Measurements from ENCODE around the gene RCBTB2. TPM values are rescaled to one million over a fixed set of nuclear protein-coding genes. Genes with fewer than 3 reads are reported as not detected.

Gene RCBTB2
- total and polyA plus RNA-seq, 4 donors = 37.4 to 66.0 (median 52.4) TPM

DNA sequence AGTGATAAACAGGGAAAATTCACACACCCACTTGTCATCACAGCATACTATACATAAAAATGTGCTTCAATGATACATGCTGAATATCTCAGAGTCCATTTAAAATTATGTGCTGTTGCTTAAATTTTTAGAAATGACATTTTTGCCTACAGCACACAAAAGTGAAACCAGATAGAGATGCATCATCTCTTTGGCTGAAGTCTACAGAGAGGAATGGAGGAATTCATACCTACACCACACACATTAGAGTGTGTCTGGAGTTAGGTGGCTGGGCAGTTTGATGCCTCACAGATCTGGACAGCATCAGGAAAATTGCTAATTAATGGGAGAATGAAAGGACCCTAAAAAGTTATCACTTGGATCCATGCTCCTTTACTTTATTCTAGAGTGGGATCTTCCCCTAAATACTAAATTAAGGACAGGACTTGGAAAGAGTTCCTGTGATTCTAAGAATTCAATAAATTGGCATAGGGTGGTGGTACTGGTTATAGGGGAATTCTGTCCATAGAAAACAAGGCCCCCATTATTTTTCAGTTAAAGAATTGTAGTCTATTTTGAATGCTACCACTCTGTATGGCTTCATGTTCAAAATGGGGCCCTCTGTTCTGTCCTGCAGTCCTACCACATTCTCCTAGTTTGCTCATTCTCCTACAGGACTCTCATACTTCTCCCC is 41.3 kb downstream of the RCBTB2 start:
- DNase-seq (ENCODE audit: low read depth in 4 of 6, low spot score in 6 of 6) = no peak
- Histone ChIP-seq H3K4me3 (ENCODE audit: low read depth, low read length) (no peak overlapping the region), H3K27ac (ENCODE audit: low read depth, low read length) (no peak overlapping the region), H3K36me3 (ENCODE audit: control insufficient read depth, insufficient read depth, low read length) (peaks cover 11% of the 10 kb centered on the region), H3K4me1 (ENCODE audit: control insufficient read depth, insufficient read depth, low read length) (peaks cover 7% of the 10 kb centered on the region), H3K9me3 (ENCODE audit: control insufficient read depth, insufficient read depth, low read length) (no peaks in the 10 kb centered on the region), H3K27me3 (ENCODE audit: control insufficient read depth, insufficient read depth, low read length) (no peaks in the 10 kb centered on the region)

DNA sequence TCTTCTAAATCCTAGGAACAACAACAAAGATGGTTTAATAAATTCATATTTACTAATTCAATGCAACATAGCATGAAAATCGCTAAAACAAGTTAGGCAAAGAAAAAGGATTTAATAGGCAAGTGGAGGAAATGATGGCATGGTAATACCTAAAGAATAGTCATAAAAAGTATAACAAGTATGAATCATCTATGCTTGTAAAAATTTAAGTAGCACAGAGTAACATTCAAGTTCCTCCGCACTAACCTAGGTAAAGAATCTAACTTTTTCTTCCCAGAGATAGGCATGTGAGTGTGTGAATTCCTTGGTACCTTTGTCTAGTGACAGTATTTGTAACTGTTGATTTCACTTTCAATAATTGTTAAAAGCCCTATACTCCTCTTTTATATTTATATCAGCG is 42.6 kb downstream of the RCBTB2 start:
- peaks cover 14% of the 10 kb centered on the region for H3K36me3 ChIP-seq (ENCODE audit: control insufficient read depth, insufficient read depth, low read length)
- DNase-seq (ENCODE audit: low read depth in 4 of 6, low spot score in 6 of 6) = no peak
- H3K4me1 ChIP-seq (ENCODE audit: control insufficient read depth, insufficient read depth, low read length) = peaks cover 7% of the 10 kb centered on the region
- H3K27me3 ChIP-seq (ENCODE audit: control insufficient read depth, insufficient read depth, low read length) = no peaks in the 10 kb centered on the region
- no peaks in the 10 kb centered on the region for H3K9me3 ChIP-seq (ENCODE audit: control insufficient read depth, insufficient read depth, low read length)
- no peak overlapping the region for H3K4me3 ChIP-seq (ENCODE audit: low read depth, low read length)
- H3K27ac ChIP-seq (ENCODE audit: low read depth, low read length) = no peak overlapping the region
- WGBS (ENCODE audit: insufficient coverage) = no CpG with 5 or more reads among the region's 3 CpGs

DNA sequence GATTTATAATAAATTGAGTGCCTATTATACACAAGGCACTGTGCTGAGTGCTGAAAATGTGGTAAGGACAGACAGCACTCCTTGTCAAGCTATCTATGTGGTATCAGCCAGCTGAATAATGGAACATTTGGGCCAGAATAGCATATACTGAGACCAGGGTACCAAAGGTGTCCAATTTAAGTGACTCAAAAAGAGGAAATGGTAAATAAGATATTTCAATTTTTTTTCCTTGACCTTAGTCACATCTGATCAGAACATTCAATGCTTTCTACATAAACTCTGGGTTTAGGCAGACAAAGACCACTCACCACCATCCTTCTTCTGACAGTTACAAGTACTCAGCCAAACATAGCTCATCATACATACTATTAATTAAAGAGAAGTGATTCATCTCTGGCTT is 43.2 kb downstream of the RCBTB2 start:
- no peaks in the 10 kb centered on the region for H3K9me3 ChIP-seq (ENCODE audit: control insufficient read depth, insufficient read depth, low read length)
- no peaks in the 10 kb centered on the region for H3K27me3 ChIP-seq (ENCODE audit: control insufficient read depth, insufficient read depth, low read length)
- no peak for DNase-seq (ENCODE audit: low read depth in 4 of 6, low spot score in 6 of 6)
- peaks cover 7% of the 10 kb centered on the region for H3K4me1 ChIP-seq (ENCODE audit: control insufficient read depth, insufficient read depth, low read length)
- H3K27ac ChIP-seq (ENCODE audit: low read depth, low read length) = no peak overlapping the region
- no peak overlapping the region for H3K4me3 ChIP-seq (ENCODE audit: low read depth, low read length)
- peaks cover 14% of the 10 kb centered on the region for H3K36me3 ChIP-seq (ENCODE audit: control insufficient read depth, insufficient read depth, low read length)

DNA sequence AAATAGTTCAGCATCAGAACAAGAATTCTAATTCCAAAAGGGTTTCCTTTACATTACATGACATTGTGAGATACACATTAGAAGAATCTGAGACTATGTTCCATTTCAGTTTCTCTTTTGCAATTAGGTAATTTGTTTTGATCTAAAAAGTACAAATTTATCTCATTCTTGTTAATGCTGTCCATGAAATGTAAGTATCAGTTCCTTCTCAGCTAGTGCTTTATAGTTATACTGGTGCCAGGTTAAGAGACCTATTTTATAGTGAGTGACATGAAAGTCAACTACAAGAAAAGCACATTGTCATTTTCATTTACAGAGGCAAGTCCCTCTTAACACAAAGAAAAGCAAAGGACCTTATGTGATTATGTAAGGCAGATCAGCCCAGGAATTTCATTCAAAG is 43.9 kb downstream of the RCBTB2 start:
- Histone ChIP-seq H3K27me3 (ENCODE audit: control insufficient read depth, insufficient read depth, low read length) (no peaks in the 10 kb centered on the region), H3K4me1 (ENCODE audit: control insufficient read depth, insufficient read depth, low read length) (peaks cover 7% of the 10 kb centered on the region), H3K4me3 (ENCODE audit: low read depth, low read length) (no peak overlapping the region), H3K27ac (ENCODE audit: low read depth, low read length) (no peak overlapping the region), H3K36me3 (ENCODE audit: control insufficient read depth, insufficient read depth, low read length) (peaks cover 14% of the 10 kb centered on the region), H3K9me3 (ENCODE audit: control insufficient read depth, insufficient read depth, low read length) (no peaks in the 10 kb centered on the region)
- DNase-seq (ENCODE audit: low read depth in 4 of 6, low spot score in 6 of 6) = no peak

DNA sequence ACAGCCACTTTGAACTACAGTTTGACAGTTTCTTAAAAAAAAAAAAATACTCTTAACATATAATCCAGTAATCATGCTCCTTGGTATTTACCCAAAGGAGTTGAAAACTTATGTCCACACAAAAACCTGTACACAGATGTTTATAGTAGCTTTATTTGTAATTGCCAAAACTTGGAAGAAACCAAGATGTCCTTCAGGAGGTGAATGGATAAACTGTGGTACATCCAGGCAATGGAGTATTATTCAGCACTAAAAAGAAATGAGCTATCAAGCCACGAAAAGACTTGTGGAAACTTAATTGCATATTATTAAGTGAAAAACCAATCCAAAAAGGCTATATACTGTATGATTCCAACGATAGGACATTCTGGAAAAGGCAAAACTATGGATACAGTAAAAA is 44.9 kb downstream of the RCBTB2 start:
- Histone ChIP-seq H3K4me3 (ENCODE audit: low read depth, low read length) (no peak overlapping the region), H3K27me3 (ENCODE audit: control insufficient read depth, insufficient read depth, low read length) (no peaks in the 10 kb centered on the region), H3K36me3 (ENCODE audit: control insufficient read depth, insufficient read depth, low read length) (peaks cover 7% of the 10 kb centered on the region), H3K9me3 (ENCODE audit: control insufficient read depth, insufficient read depth, low read length) (no peaks in the 10 kb centered on the region), H3K4me1 (ENCODE audit: control insufficient read depth, insufficient read depth, low read length) (no peaks in the 10 kb centered on the region), H3K27ac (ENCODE audit: low read depth, low read length) (no peak overlapping the region)
- WGBS (ENCODE audit: insufficient coverage) = no CpG with 5 or more reads among the region's 2 CpGs
- DNase-seq (ENCODE audit: low read depth in 4 of 6, low spot score in 6 of 6) = no peak

DNA sequence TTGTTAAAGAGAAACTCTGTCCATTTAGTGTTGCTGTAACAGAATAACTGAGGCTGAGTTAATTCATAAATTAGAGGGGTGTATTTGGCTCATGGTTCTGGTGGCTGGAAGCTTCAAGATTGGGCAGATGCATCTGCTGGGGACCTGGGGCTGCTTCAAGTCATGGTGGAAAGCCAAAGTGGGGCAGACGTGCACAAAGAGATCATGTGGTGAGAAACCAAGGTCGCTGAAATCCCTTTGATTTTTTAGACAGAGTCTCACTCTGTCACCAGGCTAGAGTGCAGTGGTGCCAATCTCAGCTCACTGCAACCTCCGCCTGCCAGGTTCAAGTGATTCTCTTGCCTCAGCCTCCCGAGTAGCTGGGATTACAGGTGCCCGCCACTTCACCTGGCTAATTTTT is 46.0 kb downstream of the RCBTB2 start:
- Histone ChIP-seq H3K9me3 (ENCODE audit: control insufficient read depth, insufficient read depth, low read length) (no peaks in the 10 kb centered on the region), H3K4me3 (ENCODE audit: low read depth, low read length) (no peak overlapping the region), H3K27ac (ENCODE audit: low read depth, low read length) (no peak overlapping the region), H3K27me3 (ENCODE audit: control insufficient read depth, insufficient read depth, low read length) (no peaks in the 10 kb centered on the region), H3K4me1 (ENCODE audit: control insufficient read depth, insufficient read depth, low read length) (no peaks in the 10 kb centered on the region), H3K36me3 (ENCODE audit: control insufficient read depth, insufficient read depth, low read length) (peaks cover 3% of the 10 kb centered on the region)
- WGBS (ENCODE audit: insufficient coverage) = 84% methylated on average over 5 of the region's 5 CpGs
- no peak for DNase-seq (ENCODE audit: low read depth in 4 of 6, low spot score in 6 of 6)

DNA sequence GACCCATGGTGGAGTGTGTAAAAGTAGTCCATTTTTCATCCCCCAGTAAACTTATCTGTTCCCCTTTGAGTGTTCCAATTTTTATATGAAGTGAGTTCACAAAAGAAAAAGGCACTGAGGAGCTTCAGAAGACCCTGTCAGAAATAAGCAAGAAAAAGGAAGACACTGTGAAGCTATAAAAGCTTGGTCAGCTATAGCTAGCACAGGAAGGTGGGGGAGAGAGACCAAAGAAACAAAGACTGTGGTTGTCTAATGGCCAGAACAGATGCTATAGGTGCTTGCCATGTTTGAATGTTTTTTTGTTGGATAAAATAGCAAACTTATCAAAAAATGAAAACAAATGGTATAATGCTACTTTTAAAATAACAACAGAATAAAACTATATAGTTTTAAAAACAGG is 46.5 kb downstream of the RCBTB2 start:
- no peak for DNase-seq (ENCODE audit: low read depth in 4 of 6, low spot score in 6 of 6)
- H3K9me3 ChIP-seq (ENCODE audit: control insufficient read depth, insufficient read depth, low read length) = no peaks in the 10 kb centered on the region
- H3K4me1 ChIP-seq (ENCODE audit: control insufficient read depth, insufficient read depth, low read length) = no peaks in the 10 kb centered on the region
- no peak overlapping the region for H3K27ac ChIP-seq (ENCODE audit: low read depth, low read length)
- no peaks in the 10 kb centered on the region for H3K27me3 ChIP-seq (ENCODE audit: control insufficient read depth, insufficient read depth, low read length)
- H3K4me3 ChIP-seq (ENCODE audit: low read depth, low read length) = no peak overlapping the region
- H3K36me3 ChIP-seq (ENCODE audit: control insufficient read depth, insufficient read depth, low read length) = peaks cover 3% of the 10 kb centered on the region

DNA sequence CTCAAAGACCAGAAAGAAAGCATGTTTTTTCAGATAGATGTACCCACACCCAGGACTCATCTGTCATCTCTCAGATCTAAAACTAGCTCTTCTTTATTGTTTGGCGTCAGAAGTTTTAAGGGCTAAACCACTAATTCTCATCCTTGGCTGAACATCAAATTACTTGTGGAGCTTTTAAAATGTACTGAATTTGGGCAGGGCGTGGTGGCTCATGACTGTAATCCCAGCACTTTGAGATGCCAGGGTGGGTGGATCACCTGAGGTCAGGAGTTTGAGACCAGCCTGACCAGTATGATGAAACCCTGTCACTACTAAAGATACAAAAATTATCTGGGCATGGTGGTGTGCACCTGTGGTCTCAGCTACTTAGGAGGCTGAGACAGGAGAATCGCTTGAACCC is 47.4 kb downstream of the RCBTB2 start:
- Histone ChIP-seq H3K4me1 (ENCODE audit: control insufficient read depth, insufficient read depth, low read length) (no peaks in the 10 kb centered on the region), H3K36me3 (ENCODE audit: control insufficient read depth, insufficient read depth, low read length) (peaks cover 3% of the 10 kb centered on the region), H3K27ac (ENCODE audit: low read depth, low read length) (no peak overlapping the region), H3K9me3 (ENCODE audit: control insufficient read depth, insufficient read depth, low read length) (no peaks in the 10 kb centered on the region), H3K4me3 (ENCODE audit: low read depth, low read length) (no peak overlapping the region), H3K27me3 (ENCODE audit: control insufficient read depth, insufficient read depth, low read length) (no peaks in the 10 kb centered on the region)
- DNase-seq (ENCODE audit: low read depth in 4 of 6, low spot score in 6 of 6) = no peak
- 92% methylated on average over 1 of the region's 3 CpGs for WGBS (ENCODE audit: insufficient coverage)

DNA sequence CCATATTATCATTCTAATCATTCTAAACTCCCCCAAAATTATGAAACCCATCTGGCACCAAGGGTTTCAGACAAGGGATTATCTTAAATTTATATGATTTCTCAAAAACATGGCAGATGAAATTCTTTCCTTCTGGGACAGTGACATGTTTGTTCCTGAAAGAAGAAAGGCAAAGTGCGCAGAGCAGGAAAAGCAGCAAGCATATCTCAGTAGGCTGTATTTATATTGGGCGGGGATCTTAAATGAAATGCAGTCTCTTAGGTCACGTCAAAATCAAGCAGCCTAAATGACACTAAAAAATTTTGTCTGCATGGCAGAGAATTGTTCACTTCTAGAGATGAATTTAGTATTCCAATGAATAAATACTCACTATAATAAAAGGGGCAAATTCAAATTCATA is 49.3 kb downstream of the RCBTB2 start:
- Histone ChIP-seq H3K27ac (ENCODE audit: low read depth, low read length) (no peak overlapping the region), H3K4me1 (ENCODE audit: control insufficient read depth, insufficient read depth, low read length) (no peaks in the 10 kb centered on the region), H3K4me3 (ENCODE audit: low read depth, low read length) (no peak overlapping the region), H3K36me3 (ENCODE audit: control insufficient read depth, insufficient read depth, low read length) (peaks cover 3% of the 10 kb centered on the region), H3K9me3 (ENCODE audit: control insufficient read depth, insufficient read depth, low read length) (no peaks in the 10 kb centered on the region), H3K27me3 (ENCODE audit: control insufficient read depth, insufficient read depth, low read length) (no peaks in the 10 kb centered on the region)
- no peak for DNase-seq (ENCODE audit: low read depth in 4 of 6, low spot score in 6 of 6)
- 100% methylated on average over 1 of the region's 3 CpGs for WGBS (ENCODE audit: insufficient coverage)

DNA sequence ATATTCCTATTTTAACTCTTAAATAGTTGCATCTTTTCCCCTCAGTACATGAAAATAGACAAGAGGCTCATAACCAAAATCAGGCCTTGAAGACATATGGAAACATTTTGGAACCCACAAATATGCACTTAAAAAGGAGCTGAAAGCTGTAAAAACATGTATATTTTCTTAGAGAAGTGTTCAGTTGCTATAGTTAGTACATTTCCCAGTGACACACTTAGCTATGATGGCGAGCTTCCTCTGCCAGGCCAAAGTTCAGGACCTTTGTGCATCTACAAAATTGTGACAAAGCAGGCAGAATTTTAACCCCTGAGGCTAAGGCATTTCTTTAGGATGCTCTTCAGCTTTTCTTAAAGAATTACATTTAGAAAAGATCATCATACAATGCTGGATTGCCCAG is 54.5 kb downstream of the RCBTB2 start:
- H3K27ac ChIP-seq (ENCODE audit: low read depth, low read length) = peak overlapping the region; percentile 40
- H3K27me3 ChIP-seq (ENCODE audit: control insufficient read depth, insufficient read depth, low read length) = no peaks in the 10 kb centered on the region
- H3K9me3 ChIP-seq (ENCODE audit: control insufficient read depth, insufficient read depth, low read length) = no peaks in the 10 kb centered on the region
- H3K4me3 ChIP-seq (ENCODE audit: low read depth, low read length) = no peak overlapping the region
- H3K4me1 ChIP-seq (ENCODE audit: control insufficient read depth, insufficient read depth, low read length) = no peaks in the 10 kb centered on the region
- peak in 1 of 6 donors; percentile 45 for DNase-seq (ENCODE audit: low read depth in 4 of 6, low spot score in 6 of 6)
- no peaks in the 10 kb centered on the region for H3K36me3 ChIP-seq (ENCODE audit: control insufficient read depth, insufficient read depth, low read length)
- WGBS (ENCODE audit: insufficient coverage) = no CpG with 5 or more reads among the region's 1 CpG

Data from spinal cord (tissue), 10 donors.